ENCODE data around the gene ZNF580.

ZNF580 gene

DNA sequence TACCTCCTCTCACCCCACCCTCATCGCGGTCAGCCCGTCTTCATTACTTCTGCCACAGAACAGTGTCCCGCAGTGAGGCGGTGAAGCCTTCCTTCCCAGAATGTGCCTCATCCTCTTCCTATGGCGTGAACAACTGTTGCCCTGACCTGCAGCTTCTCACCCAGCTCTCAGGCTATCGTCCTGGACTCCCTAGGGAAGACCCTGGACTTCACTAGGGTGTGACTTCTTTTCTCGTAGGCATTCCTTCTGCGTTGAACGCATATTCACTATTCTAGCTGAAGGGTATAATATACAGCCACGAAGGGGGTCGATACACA, 34.4 kb upstream of the ZNF580 start:
- no peak for DNase-seq (ENCODE audit: low read depth, low spot score)

DNA sequence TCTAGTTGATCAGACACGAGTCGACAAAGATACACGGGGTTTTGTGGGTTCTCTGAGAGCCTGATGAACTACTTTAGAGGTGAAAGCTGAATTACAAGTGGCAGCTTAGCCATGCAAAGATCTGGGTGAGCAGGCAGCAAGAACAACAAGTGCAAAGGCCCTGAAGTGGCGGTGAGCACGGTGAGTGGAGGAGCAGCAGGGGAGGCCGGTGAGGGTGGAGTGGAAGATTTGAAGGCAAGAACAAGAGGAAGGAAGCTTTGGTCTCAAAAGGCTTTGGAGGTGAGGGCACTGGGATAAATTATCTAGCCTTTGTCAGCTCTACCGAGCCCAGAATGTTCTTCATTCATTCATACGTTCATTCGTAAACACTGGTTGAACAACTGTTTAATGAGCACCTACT, 34.0 kb upstream of the ZNF580 start:
- DNase-seq (ENCODE audit: low read depth, low spot score), result no peak

DNA sequence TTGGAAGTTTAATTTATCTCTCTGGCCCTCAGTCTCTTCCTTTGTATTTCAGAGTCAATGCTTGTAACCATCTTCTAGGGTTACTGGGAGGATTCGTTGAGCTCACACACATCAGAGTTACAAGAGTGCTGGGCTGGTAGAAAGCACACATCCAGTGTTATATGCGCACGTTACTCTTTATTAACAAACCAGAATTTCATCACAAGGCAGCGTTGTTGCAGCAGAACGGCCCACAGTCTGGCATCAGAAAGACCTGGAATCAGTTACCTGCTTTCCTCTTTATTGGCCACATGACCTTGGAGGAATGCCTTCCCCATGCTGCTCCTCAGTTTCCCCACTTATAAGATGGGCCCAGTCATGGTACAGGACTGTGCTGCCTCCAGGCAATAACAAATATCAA, 31.5 kb upstream of the ZNF580 start:
- no peak for DNase-seq (ENCODE audit: low read depth, low spot score)

DNA sequence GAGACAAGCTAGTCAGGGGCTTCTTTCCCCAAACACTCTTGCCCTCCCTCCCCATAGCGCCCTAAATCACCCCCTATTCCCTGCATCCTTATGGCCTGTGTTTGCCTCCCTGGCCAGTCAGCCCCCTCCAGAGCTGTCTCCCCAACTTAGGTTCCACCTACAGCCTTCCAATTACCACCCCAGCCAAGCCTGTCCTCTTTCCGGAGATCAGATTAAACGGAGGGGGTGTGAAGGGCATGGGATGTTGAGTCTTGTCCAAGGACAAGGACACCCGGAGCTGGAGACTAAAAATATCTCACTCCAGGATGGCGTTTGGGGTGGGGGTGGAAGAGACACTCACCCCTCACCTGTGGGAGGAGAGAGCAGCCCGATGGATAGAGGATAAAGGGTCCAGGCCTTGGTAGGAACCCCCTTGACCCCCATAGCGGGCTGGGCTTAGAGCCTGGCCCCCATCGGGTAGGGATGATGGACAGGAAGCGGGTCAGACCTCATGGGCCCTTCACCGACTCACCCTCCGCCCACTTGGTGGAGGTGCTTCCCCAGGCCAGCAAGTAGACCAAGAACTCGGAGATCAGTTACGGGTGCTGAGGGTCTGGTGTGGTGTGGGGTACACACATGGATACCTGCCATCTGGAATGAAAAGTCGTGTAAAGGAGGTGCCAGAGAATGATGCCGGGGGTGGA, 29.4 kb upstream of the ZNF580 start:
- DNase-seq (ENCODE audit: low read depth, low spot score), result no peak

DNA sequence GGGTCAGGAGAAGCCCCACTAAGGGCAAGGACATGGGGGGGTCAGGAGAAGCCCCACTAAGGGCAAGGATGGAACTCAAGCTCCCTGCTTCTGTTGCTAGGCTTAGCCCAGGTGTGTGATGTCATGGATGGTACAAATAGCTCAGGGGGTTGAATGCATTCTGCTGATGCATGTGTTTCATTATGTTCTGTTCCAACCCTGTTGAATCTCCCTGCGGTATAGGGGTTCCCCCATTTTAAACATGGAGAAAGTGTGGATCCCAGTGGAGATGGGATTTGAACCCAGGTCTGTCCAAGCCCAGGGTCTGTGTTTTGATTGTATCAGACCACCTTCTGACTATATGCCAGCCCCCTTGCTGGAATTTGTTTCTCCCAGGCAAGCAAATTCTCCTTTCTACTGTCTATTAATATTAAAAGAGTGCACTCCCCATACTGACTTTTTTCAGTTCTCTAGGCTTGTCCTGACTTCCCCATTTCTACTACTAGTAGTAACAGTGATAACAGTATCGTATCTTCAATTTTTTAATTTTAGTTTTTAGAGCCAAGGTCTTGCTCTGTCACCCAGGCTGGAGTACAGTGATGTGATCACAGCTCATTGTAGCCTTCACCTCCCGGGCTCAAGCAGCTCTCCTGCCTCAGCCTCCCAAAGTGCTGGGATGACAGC, 28.7 kb upstream of the ZNF580 start:
- DNase-seq (ENCODE audit: low read depth, low spot score), result no peak

DNA sequence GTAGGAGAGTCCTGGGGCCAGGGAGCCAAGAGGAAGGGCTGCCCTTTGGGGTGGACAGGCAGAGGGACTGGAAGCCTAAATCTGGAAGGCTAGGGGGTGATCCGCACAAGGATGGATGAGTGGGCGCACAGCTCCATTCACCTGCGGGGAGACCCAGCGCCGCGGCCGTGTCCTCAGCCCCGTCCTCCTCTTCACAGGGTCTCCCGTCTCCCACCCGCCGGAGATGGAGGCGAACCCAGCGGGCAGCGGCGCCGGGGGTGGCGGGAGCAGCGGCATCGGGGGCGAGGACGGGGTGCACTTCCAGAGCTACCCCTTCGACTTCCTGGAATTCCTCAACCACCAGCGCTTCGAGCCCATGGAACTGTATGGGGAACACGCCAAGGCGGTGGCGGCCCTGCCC, 27.4 kb upstream of the ZNF580 start:
- DNase-seq (ENCODE audit: low read depth, low spot score), result no peak

DNA sequence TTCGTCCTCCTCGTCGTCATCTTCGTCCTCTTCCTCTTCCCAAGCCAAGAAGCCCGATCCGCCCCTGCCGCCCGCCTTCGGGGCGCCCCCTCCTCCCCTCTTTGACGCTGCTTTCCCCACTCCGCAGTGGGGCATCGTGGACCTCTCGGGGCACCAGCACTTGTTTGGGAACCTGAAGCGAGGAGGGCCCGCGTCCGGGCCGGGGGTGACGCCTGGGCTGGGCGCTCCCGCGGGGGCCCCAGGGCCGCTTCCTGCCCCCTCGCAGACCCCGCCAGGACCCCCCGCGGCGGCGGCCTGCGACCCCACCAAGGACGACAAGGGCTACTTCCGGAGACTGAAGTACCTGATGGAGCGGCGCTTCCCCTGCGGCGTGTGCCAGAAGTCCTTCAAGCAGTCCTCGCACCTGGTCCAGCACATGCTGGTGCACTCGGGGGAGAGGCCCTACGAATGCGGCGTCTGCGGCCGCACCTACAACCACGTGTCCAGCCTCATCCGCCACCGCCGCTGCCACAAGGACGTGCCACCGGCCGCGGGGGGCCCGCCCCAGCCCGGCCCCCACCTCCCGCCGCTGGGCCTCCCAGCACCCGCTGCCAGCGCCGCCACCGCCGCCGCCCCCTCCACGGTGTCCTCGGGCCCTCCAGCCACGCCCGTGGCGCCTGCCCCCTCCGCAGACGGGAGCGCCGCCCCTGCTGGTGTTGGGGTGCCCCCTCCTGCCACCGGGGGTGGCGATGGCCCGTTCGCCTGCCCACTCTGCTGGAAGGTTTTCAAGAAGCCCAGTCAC, 26.7 kb upstream of the ZNF580 start:
- no peak for DNase-seq (ENCODE audit: low read depth, low spot score)

DNA sequence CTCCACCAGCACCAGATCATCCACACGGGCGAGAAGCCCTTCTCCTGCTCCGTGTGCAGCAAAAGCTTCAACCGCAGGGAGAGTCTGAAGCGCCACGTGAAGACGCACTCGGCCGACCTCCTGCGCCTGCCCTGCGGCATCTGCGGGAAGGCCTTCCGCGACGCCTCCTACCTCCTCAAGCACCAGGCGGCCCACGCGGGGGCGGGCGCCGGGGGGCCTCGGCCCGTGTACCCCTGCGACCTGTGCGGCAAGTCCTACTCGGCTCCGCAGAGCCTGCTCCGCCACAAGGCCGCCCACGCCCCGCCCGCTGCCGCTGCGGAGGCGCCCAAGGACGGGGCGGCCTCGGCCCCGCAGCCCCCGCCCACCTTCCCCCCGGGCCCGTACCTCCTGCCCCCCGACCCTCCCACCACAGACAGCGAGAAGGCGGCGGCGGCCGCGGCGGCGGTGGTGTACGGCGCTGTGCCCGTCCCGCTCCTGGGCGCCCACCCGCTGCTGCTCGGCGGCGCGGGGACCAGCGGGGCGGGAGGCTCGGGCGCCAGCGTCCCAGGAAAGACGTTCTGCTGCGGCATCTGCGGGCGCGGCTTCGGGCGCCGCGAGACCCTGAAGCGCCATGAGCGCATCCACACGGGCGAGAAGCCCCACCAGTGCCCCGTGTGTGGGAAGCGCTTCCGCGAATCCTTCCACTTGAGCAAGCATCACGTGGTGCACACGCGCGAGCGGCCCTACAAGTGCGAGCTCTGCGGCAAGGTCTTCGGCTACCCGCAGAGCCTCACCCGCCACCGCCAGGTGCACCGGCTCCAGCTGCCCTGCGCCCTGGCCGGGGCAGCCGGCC, 25.9 kb upstream of the ZNF580 start:
- DNase-seq (ENCODE audit: low read depth, low spot score), result no peak

DNA sequence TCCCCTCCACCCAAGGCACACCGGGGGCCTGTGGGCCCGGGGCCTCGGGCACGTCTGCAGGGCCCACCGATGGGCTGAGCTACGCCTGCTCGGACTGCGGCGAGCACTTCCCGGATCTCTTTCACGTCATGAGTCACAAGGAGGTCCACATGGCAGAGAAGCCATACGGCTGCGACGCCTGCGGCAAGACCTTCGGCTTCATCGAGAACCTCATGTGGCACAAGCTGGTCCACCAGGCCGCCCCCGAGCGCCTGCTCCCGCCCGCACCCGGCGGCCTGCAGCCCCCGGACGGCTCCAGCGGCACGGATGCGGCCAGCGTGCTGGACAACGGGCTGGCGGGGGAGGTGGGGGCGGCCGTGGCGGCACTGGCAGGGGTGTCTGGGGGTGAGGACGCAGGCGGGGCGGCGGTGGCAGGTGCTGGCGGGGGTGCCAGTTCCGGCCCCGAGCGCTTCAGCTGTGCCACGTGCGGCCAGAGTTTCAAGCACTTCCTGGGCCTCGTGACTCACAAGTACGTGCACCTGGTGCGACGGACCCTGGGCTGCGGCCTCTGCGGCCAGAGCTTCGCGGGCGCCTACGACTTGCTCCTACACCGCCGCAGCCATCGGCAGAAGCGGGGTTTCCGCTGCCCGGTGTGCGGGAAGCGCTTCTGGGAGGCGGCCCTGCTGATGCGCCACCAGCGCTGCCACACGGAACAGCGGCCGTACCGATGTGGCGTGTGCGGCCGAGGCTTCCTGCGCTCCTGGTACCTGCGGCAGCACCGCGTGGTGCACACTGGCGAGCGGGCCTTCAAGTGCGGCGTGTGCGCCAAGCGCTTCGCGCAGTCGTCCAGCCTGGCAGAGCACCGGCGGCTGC, 25.0 kb upstream of the ZNF580 start:
- no peak for DNase-seq (ENCODE audit: low read depth, low spot score)

DNA sequence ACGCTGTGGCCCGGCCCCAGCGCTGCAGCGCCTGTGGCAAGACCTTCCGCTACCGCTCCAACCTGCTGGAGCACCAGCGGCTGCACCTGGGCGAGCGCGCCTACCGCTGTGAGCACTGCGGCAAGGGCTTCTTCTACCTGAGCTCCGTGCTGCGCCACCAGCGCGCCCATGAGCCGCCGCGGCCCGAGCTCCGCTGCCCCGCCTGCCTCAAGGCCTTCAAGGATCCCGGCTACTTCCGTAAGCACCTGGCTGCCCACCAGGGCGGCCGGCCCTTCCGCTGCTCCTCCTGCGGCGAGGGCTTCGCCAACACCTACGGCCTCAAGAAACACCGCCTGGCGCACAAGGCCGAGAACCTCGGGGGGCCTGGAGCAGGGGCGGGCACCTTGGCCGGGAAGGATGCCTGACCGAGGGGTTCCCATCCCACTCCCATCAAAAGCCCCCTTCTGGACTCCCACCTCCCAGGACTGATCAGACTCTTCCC, 24.4 kb upstream of the ZNF580 start:
- DNase-seq (ENCODE audit: low read depth, low spot score), result no peak

DNA sequence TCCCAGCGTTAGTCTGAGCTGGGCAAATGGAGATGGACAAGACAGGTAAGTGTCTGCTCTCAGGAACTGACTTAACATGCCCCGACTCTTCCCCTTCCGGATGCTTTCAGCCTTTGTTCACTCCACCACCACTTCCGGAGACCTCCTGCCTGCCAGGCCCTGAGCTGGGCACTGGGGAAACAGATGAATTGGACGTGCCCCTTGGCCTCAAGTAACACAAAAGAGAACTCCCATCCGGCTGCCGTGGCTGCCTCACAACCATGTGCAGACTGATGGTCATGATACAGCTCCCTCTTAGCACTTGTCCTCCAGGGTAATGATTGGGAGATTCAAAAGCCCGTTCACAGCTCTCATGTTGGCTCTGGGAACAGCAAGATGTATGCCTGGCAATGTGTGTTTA, 23.4 kb upstream of the ZNF580 start:
- no peak for DNase-seq (ENCODE audit: low read depth, low spot score)

DNA sequence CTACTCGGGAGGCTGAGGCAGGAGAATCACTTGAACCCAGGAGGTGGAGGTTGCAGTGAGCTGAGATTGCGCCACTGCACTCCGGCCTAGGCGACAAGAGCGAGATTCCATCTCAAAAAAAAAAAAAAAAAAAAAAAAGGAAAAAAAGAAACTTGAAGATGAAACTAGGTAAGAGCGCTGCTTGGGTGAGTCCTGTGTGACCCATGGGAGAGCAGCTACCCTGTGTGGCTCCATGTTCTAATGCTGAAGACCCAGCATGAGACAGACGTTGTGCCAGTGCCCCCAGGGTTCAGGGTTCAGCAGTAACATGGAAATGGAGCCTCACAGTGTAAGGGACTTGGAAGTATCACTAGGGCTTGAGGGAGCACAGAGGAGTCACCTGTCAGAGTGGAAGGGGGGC, 22.4 kb upstream of the ZNF580 start:
- no peak for DNase-seq (ENCODE audit: low read depth, low spot score)

DNA sequence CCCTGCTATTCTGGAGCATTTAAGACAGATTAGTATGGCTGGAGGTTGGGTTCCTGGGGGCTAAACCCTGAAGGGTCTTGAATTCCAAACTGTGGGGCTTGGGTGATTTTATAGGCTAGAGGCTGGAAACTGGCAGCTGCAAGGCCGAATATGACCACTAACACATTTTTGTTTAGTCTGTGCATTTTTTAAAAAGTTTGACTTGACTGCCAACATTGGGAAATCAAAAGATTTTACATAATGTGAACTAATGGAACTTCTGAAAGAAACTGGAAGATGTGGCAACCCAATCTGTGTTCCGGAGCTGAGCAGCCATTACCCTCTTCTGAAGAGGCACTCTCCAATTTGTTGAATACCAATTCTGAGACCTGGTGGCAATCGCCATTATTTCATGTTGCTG, 21.5 kb upstream of the ZNF580 start:
- no peak for DNase-seq (ENCODE audit: low read depth, low spot score)

DNA sequence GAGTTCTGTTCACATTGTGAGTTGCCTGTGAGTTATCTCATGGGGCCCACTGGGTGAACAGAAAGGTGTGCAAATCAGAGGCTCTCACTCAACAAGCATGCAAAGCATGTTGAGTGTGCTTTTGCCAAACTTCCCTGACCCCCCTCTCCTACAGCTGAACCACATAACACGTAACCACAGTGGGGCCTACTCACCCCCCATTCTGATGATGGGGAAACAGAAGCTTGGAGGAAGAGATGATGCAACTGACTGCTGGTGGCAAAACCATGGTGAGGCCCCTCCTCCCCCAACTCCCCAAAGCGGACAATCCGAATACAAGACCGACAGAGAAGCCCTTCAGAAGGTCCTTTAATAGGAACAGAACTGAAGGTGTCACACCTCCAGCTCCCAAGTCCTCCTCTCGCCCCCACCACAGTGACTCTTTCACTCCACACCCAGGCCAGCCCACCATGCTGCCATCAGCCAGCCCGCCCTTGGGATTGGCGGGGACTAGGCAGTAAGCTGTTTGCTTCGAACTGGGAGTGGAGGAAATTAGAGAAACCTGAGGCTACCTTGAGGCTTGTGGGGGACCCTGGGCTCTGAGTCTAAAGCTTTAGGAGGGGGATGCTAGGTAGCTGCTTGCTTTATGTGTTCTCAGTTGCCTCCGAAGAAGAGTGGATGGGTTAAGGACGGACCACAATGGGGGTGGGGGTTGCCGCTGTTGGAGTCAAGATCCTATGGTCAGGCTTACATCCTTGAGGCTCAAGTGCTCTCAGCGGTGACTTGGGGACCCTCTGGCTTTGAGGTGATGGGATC, 20.2 kb upstream of the ZNF580 start:
- no peak for DNase-seq (ENCODE audit: low read depth, low spot score)

DNA sequence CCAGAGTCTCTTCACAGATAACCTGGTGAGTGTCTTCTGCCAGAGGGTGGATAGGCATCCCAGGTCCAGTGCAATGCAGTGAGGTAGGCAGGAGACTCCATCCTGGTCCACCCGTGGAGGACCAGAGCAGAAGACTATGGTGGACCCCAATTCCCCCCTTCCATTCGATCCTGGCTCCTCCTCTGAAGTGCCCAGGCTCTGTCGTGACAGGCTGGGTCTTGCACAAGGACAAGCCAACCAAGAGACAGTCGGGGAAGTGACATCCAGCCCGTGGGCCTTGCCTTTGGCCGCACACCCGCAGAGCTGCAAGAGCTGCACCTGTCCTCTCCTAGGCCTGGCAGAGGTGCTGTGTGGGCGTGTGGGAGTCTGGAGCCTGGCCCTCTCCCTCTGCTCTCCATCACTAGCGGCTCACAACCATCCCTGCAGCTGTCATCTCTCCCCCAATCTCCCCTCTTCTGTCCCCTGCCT, 19.6 kb upstream of the ZNF580 start:
- DNase-seq (ENCODE audit: low read depth, low spot score), result no peak

DNA sequence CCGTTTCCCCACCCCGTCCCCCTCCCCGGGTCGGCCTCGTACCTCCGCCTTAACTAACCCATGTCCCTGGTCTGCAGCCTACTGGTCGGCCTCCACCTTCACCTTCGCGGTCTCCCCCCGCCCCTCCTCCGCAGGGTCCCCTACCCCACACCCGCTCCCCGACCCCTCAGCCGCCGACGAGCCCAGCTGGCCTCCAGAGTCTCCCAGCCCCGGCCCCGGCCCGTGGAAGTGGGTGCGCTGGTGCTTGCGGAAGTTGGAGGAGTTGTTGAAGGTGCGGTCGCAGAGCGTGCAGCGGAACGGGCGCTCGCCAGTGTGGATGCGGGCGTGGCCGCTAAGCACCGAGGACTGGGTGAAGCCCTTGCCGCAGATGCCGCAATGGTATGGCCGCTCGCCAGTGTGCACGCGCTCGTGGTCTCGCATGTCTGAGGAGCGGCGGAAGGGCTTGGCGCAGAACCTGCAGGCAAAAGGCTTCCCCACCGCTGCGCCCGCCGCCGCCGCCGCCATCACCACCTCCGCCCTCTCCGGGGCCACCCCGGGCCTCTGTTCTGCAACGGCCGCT, 19.1 kb upstream of the ZNF580 start:
- DNase-seq (ENCODE audit: low read depth, low spot score), result no peak

DNA sequence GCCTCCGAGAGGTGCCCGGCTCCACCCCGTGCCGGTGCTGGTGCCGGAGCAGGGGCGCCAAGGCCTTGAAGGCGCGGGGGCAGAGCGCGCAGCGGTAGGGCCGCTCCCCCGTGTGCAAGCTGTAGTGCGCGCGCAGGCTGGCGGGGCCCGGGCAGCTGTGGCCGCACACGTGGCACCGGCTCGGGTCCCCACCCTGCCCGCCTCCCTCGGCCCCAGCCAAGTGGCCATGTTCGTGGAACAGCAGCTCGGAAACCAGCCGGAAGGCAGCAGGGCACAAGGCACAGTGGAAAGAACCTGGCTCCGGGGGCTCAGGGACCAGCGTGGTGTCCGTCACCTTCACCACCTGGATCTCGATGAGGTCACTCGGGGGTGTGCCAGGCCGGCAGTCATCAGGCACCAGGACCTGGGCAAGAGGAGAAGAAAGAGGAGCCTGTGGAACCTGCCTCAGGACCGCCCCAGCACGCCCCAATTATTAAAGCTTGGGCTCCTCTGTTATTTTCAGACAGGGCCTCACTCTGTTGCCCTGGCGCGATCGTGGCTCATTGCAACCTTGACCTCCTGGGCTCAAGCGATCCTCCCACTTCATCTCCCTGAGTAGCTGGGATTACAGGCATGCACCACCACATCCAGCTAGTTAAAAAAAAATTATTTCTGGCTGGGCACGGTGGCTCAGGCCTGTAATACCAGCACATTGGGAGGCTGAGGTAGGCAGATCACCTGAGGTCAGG, 18.4 kb upstream of the ZNF580 start:
- no peak for DNase-seq (ENCODE audit: low read depth, low spot score)

DNA sequence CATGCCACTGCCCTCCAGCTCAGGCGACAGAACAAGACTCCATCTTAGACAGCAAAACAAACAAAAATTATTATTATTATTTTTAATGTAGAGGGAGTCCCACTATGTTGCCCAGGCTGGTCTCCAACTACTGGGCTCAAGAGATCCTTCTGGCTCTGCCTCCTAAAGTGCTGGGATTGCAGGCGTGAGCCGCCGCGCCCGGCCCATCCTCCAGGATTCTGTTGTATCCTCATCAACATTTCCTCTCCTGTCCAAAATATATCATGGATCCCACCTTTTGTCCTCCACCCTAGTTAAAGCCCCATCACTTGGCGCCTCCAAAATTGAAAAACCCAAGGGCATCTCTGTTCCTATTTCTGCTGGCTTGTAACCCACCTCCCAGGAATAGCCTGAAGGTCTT, 17.7 kb upstream of the ZNF580 start:
- no peak for DNase-seq (ENCODE audit: low read depth, low spot score)

DNA sequence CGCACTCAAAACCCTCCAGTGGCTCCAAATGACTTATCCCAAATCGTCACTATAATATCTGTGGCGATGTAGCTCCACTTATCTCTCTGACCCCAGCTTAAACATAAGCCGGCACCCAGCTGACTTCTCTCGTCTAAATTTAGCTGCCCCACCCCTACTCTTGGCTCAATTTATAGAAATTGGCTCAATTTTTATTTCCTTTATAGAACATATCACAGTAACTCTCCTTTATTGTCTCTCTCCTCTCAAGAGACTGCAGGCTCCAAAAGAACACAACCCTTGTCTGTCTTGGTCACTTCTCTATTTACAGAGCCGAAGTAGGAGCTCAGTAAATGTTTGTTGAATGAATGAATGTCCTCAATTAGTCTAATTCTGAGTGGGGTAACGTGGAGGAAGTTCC, 17.2 kb upstream of the ZNF580 start:
- no peak for DNase-seq (ENCODE audit: low read depth, low spot score)

All from brain pericyte (primary cell).